ENCODE data around the gene LTBP1. TPM values are rescaled to one million over a fixed set of nuclear protein-coding genes. Genes with fewer than 3 reads are reported as not detected.

LTBP1 gene
- total RNA-seq, 1 experiment from 2014 or later: 119 TPM

GRCh38 chr2:32949260-32949659 is 2.5 kb downstream of the LTBP1 start:
- CTCF ChIA-PET: interaction anchor here (0.5 to 0.9 kb wide), 2 partner anchors 43 to 124 kb away, joined by 3 read pairs; no protein-coding TSS in a partner anchor
- no peak overlapping the region for H3K4me3 Mint-ChIP-seq (ENCODE audit: unreplicated experiment)
- no peaks in the 10 kb centered on the region for H3K4me1 Mint-ChIP-seq (ENCODE audit: insufficient read depth, unreplicated experiment)
- TF ChIP-seq CTCF (IDR thresholded peaks at IDR 0.05; ENCODE audit: unreplicated experiment): no peak
- BruUV-seq (replicated peaks): no TSS peak
- POLR2A ChIA-PET: no interaction called here
- intact Hi-C loops (cut with micrococcal nuclease): loop anchor here (10.0 kb wide), 1 partner anchor 394 kb away; no protein-coding TSS in a partner anchor
- DNase-seq (ENCODE audit: unreplicated experiment): no peak
- no peaks in the 10 kb centered on the region for H3K9me3 Mint-ChIP-seq (ENCODE audit: unreplicated experiment)
- no peaks in the 10 kb centered on the region for H3K36me3 Mint-ChIP-seq (ENCODE audit: insufficient read depth, unreplicated experiment)
- H3K27me3 Mint-ChIP-seq (ENCODE audit: insufficient read depth, unreplicated experiment): no peaks in the 10 kb centered on the region
- H3K27ac Mint-ChIP-seq (ENCODE audit: low read depth, unreplicated experiment): no peak overlapping the region

GRCh38 chr2:32951672-32952071 is 4.9 kb downstream of the LTBP1 start:
- Mint-ChIP-seq H3K27me3 (ENCODE audit: insufficient read depth, unreplicated experiment) (no peaks in the 10 kb centered on the region), H3K36me3 (ENCODE audit: insufficient read depth, unreplicated experiment) (no peaks in the 10 kb centered on the region), H3K27ac (ENCODE audit: low read depth, unreplicated experiment) (no peak overlapping the region), H3K4me3 (ENCODE audit: unreplicated experiment) (no peak overlapping the region), H3K9me3 (ENCODE audit: unreplicated experiment) (no peaks in the 10 kb centered on the region), H3K4me1 (ENCODE audit: insufficient read depth, unreplicated experiment) (no peaks in the 10 kb centered on the region)
- POLR2A ChIA-PET: no interaction called here
- intact Hi-C loops (cut with micrococcal nuclease): no loop called here
- DNase-seq (ENCODE audit: unreplicated experiment): no peak
- no peak for TF ChIP-seq CTCF (IDR thresholded peaks at IDR 0.05; ENCODE audit: unreplicated experiment)
- CTCF ChIA-PET: no interaction called here
- no TSS peak for BruUV-seq (replicated peaks)

GRCh38 chr2:32952761-32953476 is 6.2 kb downstream of the LTBP1 start:
- no peaks in the 10 kb centered on the region for H3K27me3 Mint-ChIP-seq (ENCODE audit: insufficient read depth, unreplicated experiment)
- no peak for DNase-seq (ENCODE audit: unreplicated experiment)
- CTCF ChIA-PET: interaction anchor here (0.7 kb wide), 1 partner anchor 189 kb away, joined by 3 read pairs; no protein-coding TSS in a partner anchor

DNA sequence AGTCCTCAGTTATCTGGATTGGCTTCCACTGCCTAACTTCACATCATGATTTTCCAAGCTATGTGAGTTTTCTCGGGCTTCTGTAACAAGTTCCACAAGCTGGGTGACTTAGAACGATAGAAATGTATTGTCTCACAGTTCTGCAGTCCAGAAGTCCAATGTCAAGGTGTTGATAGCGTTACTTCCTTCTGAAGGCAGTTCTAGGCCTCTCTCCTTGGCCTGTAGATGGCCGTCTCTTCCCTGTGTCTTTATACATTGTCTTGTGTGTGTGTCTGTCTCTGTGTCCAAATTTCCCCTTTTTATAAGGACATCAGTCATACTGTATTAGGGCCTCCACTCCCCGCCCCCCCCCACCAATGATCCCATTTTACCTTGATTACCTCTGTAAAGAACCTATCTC is 7.5 kb downstream of the LTBP1 start:
- Mint-ChIP-seq H3K4me1 (ENCODE audit: insufficient read depth, unreplicated experiment) (no peaks in the 10 kb centered on the region), H3K27me3 (ENCODE audit: insufficient read depth, unreplicated experiment) (no peaks in the 10 kb centered on the region), H3K9me3 (ENCODE audit: unreplicated experiment) (no peaks in the 10 kb centered on the region), H3K4me3 (ENCODE audit: unreplicated experiment) (no peak overlapping the region), H3K27ac (ENCODE audit: low read depth, unreplicated experiment) (no peak overlapping the region), H3K36me3 (ENCODE audit: insufficient read depth, unreplicated experiment) (no peaks in the 10 kb centered on the region)
- CTCF ChIA-PET: interaction anchor here (0.6 kb wide), 1 partner anchor 259 kb away, joined by 3 read pairs; no protein-coding TSS in a partner anchor
- POLR2A ChIA-PET: no interaction called here
- TF ChIP-seq CTCF (IDR thresholded peaks at IDR 0.05; ENCODE audit: unreplicated experiment): no peak
- no peak for DNase-seq (ENCODE audit: unreplicated experiment)
- no TSS peak for BruUV-seq (replicated peaks)
- intact Hi-C loops (cut with micrococcal nuclease): no loop called here

More at GRCh38 chr2:32952761-32953476, 6.2 kb downstream of the LTBP1 start:
- no peak overlapping the region for H3K4me3 Mint-ChIP-seq (ENCODE audit: unreplicated experiment)
- no peaks in the 10 kb centered on the region for H3K36me3 Mint-ChIP-seq (ENCODE audit: insufficient read depth, unreplicated experiment)
- H3K4me1 Mint-ChIP-seq (ENCODE audit: insufficient read depth, unreplicated experiment): no peaks in the 10 kb centered on the region
- no peaks in the 10 kb centered on the region for H3K9me3 Mint-ChIP-seq (ENCODE audit: unreplicated experiment)
- no peak for TF ChIP-seq CTCF (IDR thresholded peaks at IDR 0.05; ENCODE audit: unreplicated experiment)
- no TSS peak for BruUV-seq (replicated peaks)
- intact Hi-C loops (cut with micrococcal nuclease): no loop called here
- no peak overlapping the region for H3K27ac Mint-ChIP-seq (ENCODE audit: low read depth, unreplicated experiment)
- POLR2A ChIA-PET: no interaction called here

All from MCF 10A (cell line).